UCSD-AML1 (cell line): ENCODE results near the gene RERG.

ENCODE experiments used
- DNase-seq: peaks from one replicate; lab custom pipeline; 2025; ENCODE audit not compliant: unreplicated experiment; lab: John Stamatoyannopoulos, UW

Gene RERG

DNA sequence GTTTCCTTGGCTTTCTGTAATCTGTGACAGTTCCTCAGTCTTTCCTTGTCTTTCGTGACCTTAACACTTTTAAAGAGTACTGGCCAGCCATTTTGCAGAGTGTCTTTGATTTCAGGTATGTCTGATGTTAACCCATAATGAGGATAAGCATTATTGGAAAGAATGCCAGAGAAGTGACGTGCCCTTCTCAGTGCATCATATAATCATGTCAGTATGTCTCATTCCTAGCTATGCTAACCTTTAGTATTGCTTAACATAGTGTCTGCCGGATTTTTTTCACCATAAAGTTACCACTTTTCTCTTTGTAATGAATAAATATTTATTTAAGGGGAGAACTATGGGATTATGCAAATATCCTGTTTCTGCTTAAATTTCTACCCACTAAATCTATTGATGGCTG lies 28.5 kb downstream of the RERG start:
- DNase-seq = no peak

DNA sequence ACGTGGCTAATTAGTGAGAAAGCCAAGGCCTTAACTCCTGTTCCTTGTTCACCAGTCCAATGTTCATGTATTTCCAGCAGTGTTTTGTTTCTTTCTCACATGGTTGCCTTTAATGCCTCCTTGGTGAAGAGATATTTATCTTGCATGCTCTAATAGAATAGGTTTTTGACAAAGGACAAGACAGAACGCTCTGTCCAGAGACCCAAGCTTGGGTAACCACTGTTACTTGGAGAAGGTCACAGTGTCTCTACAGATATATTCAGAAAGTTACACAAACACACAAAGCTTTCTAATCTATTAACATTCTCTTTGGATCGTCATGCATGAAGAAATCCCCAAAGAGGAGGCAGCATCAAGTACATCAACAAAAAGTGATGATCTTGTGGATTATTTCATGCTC lies 33.1 kb downstream of the RERG start:
- DNase-seq = no peak

DNA sequence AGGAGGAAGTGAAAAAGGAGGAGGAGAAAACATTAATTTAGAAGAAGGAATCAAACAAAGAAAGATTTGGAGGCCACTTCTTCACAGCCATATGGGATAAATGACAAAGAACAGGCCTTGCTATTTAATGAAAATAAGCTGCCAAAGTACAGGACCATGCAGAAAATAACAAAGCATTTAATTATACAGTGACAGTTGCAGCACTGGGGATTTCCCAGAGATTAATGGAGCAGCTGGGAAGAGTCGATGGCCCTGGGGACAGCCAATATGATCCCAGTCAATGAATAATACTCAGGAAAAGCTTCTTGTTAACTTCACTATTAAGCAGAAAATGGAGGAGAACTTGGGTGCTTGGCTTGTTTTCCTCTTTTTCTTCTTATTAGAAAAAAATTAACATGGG lies 34.6 kb downstream of the RERG start:
- no peak for DNase-seq

DNA sequence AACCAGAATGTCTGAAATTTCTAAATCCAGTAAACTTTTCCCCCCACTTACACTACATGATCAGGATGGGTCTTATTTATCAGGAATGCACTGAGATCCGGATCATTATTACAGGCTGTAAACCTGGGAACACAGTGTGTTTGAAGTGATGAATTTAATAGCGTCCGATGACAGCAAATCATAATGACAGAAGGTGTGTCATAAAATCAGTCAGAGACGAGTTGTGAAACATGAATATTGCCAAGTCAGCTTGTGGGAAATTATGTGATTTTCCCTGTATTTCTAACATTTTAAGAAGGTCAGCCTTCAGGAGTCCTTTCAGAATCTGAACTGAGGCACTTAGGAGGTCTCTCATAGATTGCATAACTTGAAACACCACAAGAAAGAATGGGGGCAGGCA lies 36.7 kb downstream of the RERG start:
- DNase-seq = no peak

DNA sequence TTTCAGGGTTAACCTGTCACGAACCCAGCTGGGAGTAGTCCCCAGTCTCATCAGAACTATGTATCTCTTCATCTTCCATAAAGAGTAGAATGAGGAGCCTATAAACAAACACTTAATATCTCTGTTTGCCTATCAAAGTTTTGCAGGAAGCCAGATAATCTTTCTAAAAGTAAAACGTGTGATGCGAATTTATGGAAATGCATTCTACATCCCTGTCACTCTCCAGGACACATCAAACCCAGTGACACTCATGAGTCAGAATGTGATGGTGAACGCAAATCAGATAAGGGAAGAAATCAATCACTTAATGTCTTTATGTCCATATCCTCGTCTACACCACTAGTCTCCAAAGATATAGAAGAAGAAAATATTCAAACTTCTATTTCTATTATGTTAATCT lies 37.4 kb downstream of the RERG start:
- no peak for DNase-seq

DNA sequence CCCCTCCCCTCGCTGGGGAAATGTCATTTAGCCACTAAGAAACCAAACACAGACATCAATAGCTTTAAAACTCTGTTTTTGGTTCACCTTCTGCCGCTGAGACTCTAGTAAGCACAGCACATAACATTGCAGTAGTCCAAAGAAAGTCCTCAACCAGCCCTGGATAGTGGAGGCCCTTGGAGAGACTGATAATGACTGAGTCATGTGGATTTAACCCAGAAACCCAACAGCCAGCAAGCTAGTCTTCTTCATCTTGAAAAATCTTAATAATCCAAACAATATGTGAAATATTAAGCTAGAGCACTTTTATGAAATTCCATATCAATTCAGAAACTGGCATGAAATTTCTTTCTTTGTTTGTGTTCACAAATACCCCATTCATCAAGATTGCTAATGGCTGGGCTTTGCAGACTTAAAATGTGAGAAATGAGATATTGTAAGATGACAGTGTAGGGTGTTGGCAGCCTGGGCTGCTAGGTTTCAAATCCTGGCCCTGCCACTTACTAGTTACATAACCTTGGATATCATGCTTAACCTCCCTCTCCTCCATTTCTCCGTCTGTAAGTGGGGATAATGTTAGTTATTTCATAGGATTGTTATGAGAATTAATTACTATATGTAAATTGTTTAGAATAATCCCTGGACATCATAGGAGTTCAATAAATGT lies 40.1 kb downstream of the RERG start:
- DNase-seq = no peak

DNA sequence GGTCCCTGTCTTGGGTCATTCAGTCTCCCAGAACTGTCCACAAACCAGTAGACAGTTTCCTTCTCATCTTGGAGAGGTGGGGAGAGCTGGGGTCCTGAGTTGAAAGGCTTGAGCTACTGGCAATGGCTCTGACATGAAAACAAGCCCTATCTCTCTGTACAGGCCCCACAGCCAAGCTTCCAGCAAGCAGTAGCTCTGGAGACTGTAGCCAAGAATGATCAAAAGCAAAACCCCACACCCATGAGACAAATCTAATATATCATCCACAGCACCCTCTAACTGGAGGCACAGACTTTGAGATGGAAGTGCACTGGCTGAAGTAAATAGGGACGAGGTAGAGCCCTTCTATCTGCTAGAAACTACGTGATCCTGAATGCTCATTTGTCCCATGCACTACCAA lies 40.9 kb downstream of the RERG start:
- DNase-seq = no peak

DNA sequence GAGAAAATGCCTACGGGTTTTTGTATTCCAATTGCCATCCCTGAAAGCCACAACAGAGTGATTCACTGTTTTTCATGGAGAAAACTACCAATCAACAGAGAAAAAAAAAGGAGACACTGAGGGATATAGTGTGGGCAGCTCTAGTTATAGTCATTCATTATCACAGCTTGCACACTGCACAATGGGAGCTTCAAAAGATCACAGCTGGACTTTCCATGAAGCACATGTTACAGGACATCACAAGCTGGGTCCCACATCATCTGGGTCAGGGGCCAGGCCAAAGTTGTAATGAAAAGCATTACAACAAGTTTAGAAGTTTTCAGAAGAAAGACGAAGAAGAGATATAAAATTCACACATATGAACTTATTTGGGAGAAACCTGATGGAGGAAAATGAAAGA lies 41.5 kb downstream of the RERG start:
- no peak for DNase-seq

DNA sequence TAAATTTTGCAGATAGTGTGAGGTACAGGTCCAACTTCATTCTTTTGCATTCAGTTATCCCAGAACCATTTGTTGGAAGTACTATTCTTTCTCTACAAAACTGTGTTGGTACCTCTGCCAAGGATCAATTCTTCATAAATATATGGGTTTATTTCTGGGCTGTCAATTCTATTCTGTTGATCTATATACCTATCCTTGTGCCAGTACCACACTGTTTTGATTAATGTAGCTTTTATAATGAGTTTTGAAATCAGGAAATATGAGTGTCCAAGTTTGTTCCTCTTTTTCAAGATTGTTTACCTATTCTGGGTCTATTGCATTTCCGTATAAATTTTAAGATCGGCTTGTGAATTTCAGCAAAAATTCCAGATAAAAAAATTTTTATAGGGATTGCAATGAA lies 48.1 kb downstream of the RERG start:
- DNase-seq = no peak

DNA sequence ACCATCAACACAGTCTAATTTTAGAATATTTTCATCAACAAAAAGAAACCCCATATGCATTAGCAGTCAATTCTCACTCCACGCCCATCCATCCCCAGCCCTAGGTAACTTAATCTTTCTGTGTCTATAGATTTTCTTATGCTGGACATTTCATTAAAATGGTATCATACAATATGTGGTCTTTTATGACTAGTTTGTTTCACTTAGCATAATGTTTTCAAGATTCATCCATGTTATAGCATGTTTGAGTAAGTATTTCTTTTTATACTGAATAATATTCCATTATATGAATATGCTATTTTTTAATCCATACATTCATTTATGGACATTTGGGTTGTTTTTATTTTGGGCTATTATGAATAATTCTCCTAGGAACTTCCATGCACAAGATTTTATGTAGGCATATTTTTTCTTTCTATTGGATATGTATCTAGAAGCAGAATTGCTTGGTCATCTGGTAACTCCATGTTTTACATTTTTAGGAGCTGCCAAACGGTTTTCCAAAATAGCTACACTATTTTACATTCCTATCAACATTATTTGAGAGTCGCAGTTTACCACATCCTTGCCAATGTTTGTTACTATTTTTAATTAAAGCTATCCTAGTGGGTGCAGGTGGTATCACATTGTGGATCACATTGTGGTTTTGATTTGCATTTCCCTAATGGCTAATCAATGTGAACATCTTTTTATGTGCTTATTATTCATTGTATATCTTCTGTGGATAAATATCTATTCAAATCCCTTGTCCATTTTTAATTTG lies 49.0 kb downstream of the RERG start:
- no peak for DNase-seq

DNA sequence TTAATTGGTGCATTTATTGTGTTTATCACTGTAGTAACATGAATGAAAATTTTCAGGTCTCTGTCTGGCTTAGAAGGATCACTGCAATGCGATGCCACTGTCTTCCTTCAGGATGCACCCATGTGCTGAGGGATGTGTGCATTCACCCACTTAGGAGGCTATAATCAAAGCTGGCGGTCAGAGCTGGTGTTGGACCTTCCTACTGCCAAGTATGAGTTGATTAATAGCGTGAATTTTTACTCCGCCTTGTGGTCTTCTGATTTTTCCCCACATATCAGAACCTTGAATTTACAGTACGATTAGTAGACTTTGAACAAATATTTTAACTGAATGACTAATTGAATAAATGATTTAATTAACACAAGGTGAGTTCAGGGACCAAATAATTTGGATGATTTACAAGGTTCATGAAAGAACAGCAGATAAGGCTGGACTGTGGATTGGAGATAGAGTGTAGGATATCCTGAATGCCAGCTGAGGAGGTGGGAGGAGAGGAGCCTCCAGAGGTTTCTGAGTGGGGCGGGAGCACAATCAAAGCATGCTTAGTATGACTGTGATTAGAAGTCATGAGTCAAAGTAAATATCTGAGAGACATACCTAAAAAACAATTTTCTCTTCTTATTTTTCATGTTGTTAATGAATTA lies 50.1 kb downstream of the RERG start:
- DNase-seq = no peak

DNA sequence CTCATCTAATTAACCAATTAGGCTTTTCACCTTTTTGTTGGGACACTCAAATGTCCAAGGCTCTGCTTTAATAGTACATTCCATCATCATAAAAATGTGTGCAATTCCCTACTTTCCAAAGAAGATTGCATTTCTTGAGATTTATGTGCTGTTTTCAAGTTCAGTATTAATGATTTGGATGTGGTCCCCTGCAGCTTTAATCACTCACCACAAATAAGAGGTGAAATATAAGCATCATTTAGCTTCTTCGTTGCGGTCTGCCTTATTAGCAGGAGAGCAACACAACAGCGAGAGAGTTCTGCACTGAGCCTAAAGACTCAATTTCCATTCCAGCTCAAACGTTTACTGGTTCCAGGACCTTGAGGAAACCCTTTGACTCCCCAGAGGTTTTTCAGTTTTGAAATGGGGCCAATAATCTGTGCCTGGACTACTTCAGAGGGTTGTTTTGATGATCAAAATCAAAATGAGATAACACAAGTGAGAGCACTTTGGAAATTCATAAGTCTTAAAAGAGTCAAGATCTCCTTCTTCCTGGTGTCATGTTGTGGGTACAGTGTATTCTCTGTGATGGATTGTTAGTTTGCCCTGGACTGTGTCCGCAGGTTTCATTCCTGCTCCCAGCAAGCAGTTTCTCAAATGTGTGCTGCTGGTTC lies 53.1 kb downstream of the RERG start:
- no peak for DNase-seq

DNA sequence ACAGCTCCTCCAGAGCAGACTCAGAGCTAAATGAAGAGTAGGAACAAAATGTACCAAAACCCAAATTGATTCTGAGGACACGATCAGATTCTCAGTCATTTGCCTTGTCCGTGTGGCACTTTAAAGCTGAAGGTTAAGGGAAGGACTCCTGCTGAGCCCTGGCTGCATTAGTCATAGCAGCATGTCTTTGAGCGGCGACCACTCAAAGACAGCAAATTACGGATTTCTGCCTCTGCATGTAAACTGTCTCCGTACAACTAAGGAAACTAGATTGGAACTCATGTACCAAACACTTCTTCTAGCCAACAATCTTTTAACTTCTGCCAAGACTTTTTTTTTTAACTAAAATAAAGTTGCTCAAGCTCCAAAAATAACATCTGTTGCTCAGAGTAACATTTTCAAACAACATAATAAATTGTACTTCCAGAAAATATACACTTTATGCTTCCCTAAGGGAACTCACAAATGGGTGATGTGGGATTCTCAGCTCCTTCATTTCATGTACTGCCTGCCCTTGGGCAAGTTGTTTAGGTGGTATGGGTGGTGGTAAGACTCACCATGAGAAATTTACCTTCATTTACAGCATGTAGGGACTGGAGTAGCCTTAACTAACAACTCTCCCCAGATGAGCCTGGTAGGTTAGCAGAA lies 56.1 kb downstream of the RERG start:
- no peak for DNase-seq

DNA sequence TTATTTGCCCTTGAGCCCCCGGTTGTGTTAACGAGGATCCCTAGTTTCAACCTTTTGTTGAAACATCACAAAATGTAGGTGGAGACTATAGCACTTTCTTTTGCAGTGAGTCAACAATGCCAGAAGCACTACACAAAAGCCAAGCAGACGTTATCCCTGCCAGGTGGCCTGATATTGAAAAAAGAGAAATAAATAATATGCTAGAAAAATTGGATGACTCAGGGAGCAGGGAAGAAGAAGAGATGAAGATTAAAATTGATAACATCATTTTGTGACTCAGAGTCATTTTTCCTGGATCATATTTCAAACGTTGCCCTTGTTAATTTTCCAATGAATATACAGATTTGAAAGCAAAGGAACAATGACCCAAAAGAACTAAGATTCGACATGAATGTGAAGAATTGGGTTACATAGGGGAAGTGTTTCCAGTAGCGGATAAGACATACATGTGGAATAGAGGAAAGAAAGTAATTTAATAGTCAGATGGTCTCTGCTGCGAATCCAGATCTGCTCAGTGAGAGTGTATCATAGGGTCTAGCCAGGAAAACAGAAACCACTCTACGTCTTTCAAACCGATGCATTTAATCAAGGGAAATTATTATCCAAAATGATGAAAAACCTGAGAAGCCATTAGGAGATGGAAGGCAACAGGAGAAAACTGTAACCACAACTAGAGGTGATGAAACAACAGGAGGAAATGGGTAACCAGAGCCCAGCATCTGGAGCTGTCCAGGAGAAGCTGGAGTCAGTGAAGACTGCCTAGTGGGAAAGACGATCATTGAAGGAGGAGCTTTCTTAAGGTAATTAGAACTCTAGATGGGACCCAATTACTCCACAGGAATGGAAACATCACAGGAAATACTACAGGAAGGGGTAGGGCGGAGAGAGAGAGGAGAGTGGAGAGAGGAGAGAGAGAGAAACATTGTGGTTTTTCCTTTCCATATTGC lies 57.9 kb downstream of the RERG start:
- no peak for DNase-seq

DNA sequence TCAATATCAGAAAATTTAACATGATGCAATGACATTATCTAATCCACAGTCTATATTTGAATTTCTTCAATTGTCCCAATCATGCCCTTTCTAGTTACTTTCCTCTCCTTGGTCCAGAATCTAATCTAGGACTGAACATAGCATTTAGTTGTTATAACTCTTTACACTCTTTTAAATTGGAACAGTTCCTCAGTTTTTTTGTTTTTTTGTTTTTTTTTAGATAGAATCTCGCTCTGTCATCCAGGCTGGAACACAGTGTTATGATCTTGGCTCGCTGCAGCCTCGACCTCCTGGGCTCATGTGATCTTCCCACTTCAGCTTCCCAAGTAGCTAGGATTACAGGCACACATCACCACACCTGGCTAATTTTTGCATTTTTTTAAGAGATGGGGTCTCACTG lies 63.1 kb downstream of the RERG start:
- DNase-seq = no peak

DNA sequence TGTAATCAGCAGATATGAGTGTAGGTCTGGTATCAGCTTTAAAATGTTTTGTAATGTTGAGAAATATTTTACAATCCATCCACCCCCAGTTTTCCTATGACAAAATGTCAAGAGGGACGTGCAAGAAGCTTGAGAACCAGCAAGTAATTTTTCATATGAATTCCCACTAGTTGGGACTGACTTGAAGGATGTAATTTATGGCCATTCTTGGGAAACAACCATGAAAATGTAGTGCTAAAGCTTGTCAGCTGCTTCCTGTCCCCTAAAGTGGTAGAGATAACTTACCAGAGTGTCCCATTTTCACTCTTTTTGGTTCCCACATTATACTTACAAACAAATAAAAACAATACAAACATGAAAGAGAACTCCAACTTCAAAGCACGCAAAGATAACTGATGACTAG lies 63.9 kb downstream of the RERG start:
- no peak for DNase-seq

DNA sequence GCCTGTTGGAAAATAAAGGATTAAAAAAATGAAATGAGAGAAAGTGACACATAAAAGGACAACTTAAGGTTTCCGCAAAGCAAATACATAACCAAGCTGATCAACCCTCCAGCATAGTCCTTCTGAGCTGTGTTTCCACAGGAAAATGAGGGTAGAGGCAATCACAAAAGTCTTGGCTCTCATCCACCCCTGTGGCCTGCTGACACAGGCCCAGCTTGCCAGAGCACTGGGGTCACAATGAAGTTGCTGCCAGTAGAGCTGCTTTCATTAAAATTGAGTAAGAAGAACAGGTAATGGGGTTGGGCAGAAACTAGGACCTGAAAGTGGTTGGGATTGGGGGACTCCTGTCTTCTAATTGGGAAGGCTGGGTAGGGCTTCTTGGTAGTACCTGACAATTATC lies 65.9 kb downstream of the RERG start:
- DNase-seq = no peak

DNA sequence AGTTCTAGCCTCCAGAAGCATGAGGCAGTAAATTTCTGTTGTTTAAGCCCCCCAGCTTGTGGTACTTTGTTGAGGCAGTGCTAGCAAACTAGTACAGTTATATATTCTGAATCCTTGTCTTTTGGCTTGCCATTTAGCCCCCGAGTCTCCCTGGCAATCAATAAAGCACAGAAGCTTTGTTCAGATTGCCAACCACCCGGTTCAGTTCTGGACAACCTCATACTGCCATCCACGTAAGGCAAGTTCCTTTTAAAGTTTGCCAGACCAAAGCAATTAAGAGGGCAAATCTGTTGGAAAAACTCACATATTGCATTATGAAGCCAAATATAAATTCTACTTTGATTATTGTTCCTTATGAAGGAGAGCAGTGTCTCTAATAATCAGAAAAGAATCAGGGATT lies 67.1 kb downstream of the RERG start:
- DNase-seq = no peak

DNA sequence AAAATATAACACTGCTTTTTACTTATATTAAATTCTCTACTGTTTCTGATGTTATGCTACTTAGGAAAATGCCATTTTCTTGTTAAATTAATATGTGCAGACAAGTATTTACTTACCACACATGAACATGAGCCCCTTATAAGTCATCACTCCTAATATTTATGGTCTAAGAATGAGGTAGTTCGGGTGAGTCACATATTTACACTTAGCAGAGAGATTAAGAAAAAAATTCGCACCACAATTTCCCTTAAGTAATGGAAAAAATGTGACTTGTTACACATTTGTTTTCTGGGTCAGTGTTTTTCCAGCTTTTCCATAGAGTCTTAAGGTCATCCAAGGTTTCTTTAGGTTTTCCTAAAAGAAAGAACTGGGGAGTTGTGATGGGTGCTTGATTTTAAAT lies 68.3 kb downstream of the RERG start:
- DNase-seq = no peak

DNA sequence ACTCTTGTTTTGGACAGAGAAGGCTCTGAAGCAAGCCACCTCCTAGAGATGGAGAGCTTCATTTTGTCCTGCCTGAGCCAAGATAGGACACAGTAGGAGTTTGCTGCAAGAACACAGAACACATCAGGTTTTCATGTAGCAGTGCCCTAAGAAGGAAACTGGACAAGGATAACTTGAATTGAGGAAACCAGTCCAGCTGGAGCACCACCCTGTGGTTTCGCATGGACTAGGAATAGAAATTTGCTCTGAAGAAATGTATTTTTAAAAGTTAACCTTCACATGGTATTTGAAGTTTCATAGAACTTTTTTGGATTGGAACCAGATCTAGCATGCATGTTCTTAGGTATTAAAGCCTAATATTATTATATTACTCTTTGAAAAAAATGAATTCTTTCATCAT lies 68.8 kb downstream of the RERG start:
- no peak for DNase-seq
